ENCODE data around the gene NALCN. TPM values are rescaled to one million over a fixed set of nuclear protein-coding genes. Genes with fewer than 3 reads are reported as not detected.

Gene NALCN
- total RNA-seq, 1 experiment from 2014 or later, result 0.52 TPM

GRCh38 chr13:101301053-101301452, 115.3 kb downstream of the NALCN start:
- no peaks in the 10 kb centered on the region for H3K9me3 ChIP-seq (ENCODE audit: low read depth, low read length, poor library complexity, severe bottlenecking)
- no peaks in the 10 kb centered on the region for H3K27me3 ChIP-seq (replicated peaks; ENCODE audit: insufficient read depth, low read depth, low read length, poor library complexity)
- no TSS peak for BruUV-seq (replicated peaks)
- no peaks in the 10 kb centered on the region for H3K4me1 ChIP-seq (ENCODE audit: insufficient read depth, low read length, poor library complexity, severe bottlenecking)
- no peak overlapping the region for H3K4me3 ChIP-seq (ENCODE audit: low read depth, low read length, poor library complexity, severe bottlenecking)
- CTCF ChIA-PET, result no interaction called here
- H3K27ac ChIP-seq (ENCODE audit: low read depth, low read length, poor library complexity, severe bottlenecking), result no peak overlapping the region
- intact Hi-C loops (cut with micrococcal nuclease; ENCODE audit: unreplicated experiment), result no loop called here
- no peaks in the 10 kb centered on the region for H3K36me3 ChIP-seq (ENCODE audit: insufficient read depth, low read length, poor library complexity, severe bottlenecking)
- no peak for DNase-seq (ENCODE audit: low spot score)
- TF ChIP-seq EZH2 (IDR thresholded peaks at IDR 0.05; ENCODE audit: borderline replicate concordance, low read depth, low read length, poor library complexity, severe bottlenecking), result no peak
- no peak for TF ChIP-seq CTCF (conservative IDR thresholded peaks at IDR 0.05; ENCODE audit: low read depth, low read length)
- POLR2A ChIA-PET (ENCODE audit: low non-redundant PET), result no interaction called here

- ChIA-PET CTCF (no interaction called here), POLR2A (ENCODE audit: low non-redundant PET) (no interaction called here)
- BruUV-seq (replicated peaks), result no TSS peak
- no peak for DNase-seq (ENCODE audit: low spot score)
- Histone ChIP-seq H3K9me3 (ENCODE audit: low read depth, low read length, poor library complexity, severe bottlenecking) (no peaks in the 10 kb centered on the region), H3K4me3 (ENCODE audit: low read depth, low read length, poor library complexity, severe bottlenecking) (no peak overlapping the region), H3K27ac (ENCODE audit: low read depth, low read length, poor library complexity, severe bottlenecking) (no peak overlapping the region), H3K27me3 (replicated peaks; ENCODE audit: insufficient read depth, low read depth, low read length, poor library complexity) (no peaks in the 10 kb centered on the region), H3K4me1 (ENCODE audit: insufficient read depth, low read length, poor library complexity, severe bottlenecking) (no peaks in the 10 kb centered on the region), H3K36me3 (ENCODE audit: insufficient read depth, low read length, poor library complexity, severe bottlenecking) (no peaks in the 10 kb centered on the region)
- intact Hi-C loops (cut with micrococcal nuclease; ENCODE audit: unreplicated experiment), result no loop called here
- TF ChIP-seq CTCF (conservative IDR thresholded peaks at IDR 0.05; ENCODE audit: low read depth, low read length), result no peak
- no peak for TF ChIP-seq EZH2 (IDR thresholded peaks at IDR 0.05; ENCODE audit: borderline replicate concordance, low read depth, low read length, poor library complexity, severe bottlenecking)
Measured at GRCh38 chr13:101300531-101300930, 115.8 kb downstream of the NALCN start.

- H3K27me3 ChIP-seq (replicated peaks; ENCODE audit: insufficient read depth, low read depth, low read length, poor library complexity), result no peaks in the 10 kb centered on the region
- H3K36me3 ChIP-seq (ENCODE audit: insufficient read depth, low read length, poor library complexity, severe bottlenecking), result no peaks in the 10 kb centered on the region
- peak; percentile 11 for DNase-seq (ENCODE audit: low spot score)
- no peaks in the 10 kb centered on the region for H3K9me3 ChIP-seq (ENCODE audit: low read depth, low read length, poor library complexity, severe bottlenecking)
- TF ChIP-seq CTCF (conservative IDR thresholded peaks at IDR 0.05; ENCODE audit: low read depth, low read length) (no peak), EZH2 (IDR thresholded peaks at IDR 0.05; ENCODE audit: borderline replicate concordance, low read depth, low read length, poor library complexity, severe bottlenecking) (no peak)
- ChIA-PET CTCF (interaction anchor here (1.0 to 1.2 kb wide), 2 partner anchors 148 to 154 kb away, joined by 3 to 5 read pairs; no protein-coding TSS in a partner anchor), POLR2A (ENCODE audit: low non-redundant PET) (interaction anchor here (0.7 kb wide), 1 partner anchor 1416 kb away, joined by 4 read pairs; no protein-coding TSS in a partner anchor)
- no peak overlapping the region for H3K27ac ChIP-seq (ENCODE audit: low read depth, low read length, poor library complexity, severe bottlenecking)
- intact Hi-C loops (cut with micrococcal nuclease; ENCODE audit: unreplicated experiment), result loop anchor here (2.0 kb wide), 1 partner anchor 154 kb away; no protein-coding TSS in a partner anchor
- BruUV-seq (replicated peaks), result no TSS peak
- no peaks in the 10 kb centered on the region for H3K4me1 ChIP-seq (ENCODE audit: insufficient read depth, low read length, poor library complexity, severe bottlenecking)
- no peak overlapping the region for H3K4me3 ChIP-seq (ENCODE audit: low read depth, low read length, poor library complexity, severe bottlenecking)
Measured at GRCh38 chr13:101298517-101298916, 117.8 kb downstream of the NALCN start.
